HG03439 (cell line): ENCODE data around the gene ZCRB1.

Experiments used
- ATAC-seq: cut with Tn5 transposase; IDR thresholded peaks from one replicate; pipeline ENCODE4 v1.9.1; 2021; ENCODE audit warnings: mild to moderate bottlenecking, moderate library complexity; ENCODE audit not compliant: unreplicated experiment

ZCRB1 gene

DNA sequence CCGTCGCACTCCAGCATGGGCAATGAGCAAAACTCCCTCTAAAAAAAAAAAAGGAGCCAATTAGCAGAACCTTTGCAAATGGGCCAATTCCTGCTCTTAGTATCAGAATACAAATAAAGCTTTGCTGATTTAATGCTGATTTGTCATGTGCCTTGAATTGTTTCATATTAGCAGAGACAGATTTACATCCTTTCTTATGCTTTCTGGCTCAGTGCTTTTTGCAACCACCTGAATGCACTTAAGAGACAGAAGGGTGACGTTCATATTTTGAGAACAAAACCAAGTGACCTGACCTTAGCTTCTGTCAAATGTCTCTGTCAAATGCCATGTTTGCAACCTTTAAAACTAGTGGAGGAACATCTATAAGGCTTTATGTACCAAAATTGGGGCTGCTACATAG, 44.0 kb downstream of the ZCRB1 start:
- no peak for ATAC-seq

DNA sequence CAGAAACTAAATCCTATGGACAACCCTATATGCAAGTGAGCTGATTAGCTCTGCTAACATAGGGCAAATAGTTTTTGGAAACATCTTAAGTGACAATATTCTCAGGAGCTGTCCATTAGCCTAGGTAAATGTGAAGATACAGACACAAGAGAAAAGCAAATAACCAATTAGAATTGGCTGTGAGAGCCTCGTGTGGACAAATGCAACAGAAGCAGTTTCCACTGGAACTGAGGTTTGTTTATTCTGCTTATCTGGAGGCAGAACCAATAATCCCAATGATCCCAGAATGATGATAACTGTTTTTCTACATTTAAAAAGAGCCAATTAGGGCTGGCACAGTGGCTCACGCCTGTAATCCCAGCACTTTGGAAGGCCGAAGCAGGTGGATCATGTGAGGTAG, 44.6 kb downstream of the ZCRB1 start:
- no peak for ATAC-seq

DNA sequence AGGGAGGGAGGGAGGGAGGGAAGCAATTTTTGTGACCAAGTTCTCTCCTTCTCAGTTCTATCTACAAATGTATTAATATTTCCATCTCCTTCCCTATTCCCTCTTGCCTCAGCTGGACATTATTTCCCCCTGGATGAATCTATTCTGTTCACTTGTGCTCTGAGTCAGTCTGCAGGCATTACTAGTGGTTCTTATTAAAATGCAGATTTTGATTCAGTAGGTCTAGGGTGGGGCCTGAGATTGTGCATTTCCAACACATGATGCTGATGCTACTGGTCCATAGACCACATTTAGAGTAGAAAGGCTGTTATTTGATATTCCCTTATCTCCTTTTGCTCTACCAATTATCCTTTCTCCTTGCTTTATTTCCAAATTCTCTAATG, 47.8 kb downstream of the ZCRB1 start:
- no peak for ATAC-seq

DNA sequence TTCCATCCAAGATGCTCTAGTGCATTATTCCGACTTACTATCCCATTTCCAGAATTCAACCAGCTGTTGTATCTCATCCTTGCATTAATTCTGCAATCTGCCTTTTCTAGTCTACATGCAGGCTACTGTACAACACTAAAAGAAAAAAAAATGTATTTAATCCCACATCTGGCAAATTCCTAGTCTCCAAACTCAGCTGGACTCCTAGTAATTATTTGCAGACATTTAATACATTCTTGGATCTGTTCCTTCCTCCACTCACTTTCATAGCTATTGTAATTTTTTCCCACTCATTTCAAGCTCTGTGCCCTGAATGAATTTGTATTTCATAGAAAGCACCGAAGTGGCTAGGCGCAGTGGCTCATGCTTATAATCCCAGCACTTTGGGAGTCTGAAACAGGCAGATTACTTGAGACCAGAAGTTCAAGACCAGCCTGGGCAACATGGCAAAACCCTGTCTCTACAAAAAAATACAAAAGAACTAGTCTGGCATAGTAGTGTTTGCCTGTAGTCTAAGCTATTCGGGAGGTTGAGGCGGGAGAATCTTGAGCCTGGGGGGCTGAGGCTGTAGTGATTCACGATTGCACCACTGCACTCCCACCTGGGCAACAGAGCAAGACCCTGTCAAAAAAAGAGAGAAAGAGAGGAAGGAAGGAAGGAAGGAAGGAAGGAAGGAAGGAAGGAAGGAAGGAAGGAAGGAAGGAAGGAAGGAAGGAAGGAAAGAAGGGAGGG, 48.3 kb downstream of the ZCRB1 start:
- no peak for ATAC-seq

DNA sequence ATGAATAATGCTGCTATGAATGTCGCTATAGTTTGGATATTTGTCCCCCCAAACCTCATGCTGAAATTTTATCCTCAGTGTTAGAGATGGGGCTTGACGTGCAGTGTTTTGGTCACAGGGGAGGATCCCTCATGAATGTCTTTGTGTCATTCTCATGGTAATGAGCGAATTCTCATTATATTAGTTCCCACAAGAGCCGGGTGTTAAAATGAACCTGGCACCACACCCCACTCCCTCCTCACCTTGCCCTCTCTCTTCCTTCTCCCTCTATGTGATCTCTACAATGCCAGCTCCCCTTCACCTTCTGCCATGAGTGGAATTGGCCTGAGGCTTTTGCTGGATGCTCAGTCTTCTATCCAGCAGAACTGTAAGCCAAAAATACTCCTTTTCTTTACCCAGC, 50.4 kb downstream of the ZCRB1 start:
- ATAC-seq = no peak

DNA sequence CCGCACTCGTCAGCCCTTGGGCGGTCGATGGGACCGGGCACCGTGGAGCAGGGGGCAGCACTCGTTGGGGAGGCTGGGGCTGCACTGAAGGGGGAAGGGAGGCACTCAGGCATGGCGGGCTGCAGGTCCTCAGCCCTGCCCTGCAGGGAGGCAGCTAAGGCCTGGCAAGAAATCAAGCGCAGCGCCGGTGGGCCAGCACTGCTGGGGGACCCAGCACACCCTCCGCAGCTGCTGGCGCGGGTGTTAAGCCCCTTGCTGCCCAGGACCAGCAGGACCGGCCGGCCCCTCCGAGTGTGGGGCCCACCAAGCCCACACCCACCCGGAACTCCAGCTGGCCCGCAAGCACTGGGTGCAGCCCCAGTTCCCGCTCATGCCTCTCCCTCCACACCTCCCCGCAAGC, 52.2 kb downstream of the ZCRB1 start:
- no peak for ATAC-seq

DNA sequence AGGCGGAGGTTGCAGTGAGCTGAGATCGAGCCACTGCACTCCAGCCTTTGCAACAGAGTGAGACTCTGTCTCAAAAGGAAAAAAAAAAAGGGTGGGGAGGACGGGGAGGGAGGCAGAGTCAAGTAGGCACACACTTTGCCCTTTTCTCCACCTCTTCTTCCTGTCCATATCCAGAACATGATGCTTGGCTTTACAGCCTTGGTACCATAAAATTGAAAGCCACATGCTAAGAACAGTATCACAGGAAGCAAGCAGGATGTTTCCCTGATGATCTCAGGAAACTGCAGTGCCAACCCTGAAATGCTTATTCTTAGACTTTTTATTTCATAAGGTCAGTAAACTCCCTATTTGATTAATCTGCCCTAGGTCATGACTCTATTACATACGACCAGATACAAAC, 55.3 kb downstream of the ZCRB1 start:
- ATAC-seq = no peak

DNA sequence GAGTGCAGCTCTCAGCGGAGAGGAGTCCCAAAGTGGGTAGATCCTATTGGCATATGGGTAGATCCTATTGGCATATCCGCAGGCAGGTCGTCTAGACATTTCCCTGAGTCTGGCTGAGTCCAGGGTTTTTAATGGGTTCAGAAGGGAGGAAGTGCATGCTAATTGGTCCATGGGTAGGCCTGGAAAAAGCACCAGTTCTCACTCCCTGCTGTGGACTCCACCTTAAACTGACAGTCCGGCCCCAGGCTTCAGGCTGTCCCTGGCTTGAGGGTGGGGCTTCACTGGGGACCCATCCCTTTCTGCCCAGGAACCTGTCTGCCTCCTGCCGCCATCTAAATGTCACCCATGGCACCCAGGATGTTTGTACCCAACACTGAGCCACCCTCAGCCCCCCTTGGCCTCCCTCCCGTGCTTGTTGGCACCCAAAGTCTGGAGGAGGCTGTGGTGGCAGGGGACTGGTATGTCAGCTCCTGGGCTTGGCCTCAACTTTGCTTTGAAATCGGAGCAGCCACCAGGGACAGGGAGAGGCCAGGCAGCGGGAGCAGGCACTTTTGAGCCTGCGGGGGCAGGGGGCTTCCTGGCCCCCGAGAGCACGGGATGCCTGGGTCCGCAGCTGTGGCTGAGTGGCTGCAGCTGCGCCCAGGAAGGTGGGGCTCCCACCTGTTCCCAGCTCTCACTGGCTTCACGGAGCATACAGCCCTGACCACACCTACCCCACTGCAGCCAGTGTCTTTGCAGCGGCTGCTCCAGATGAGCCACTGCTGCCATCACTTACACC, 58.3 kb downstream of the ZCRB1 start:
- no peak for ATAC-seq

DNA sequence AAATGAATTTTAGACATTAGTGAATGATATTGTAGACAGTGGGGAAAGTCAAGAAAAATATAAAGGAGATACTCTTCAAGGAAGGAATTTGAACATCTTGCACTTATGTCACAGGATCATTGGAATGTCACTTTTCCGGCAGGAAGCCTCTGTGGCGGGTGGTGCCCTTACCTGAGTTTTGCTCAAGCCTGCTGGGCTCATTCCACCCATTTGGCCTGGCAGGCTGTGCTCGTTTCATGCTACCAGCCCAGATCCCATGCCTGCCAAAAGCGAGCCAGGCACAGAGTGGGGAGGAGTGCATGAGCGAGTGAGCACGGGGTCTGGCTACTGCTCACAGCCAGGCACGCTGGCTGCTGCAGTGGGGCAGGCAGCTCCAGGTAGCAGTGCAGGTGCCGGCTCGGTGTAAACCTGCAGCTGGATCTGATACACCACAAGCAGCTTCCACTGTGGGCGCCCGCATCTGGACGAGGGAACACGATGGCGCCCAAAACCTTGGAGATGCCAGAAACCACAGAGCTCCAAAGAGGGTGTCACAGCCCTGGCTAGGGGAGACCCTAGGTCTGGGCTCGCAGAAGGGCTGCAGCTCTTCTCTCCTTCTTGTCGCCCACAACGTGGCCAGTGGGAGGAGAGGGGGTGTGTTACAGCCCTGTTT, 59.2 kb downstream of the ZCRB1 start:
- ATAC-seq = no peak

DNA sequence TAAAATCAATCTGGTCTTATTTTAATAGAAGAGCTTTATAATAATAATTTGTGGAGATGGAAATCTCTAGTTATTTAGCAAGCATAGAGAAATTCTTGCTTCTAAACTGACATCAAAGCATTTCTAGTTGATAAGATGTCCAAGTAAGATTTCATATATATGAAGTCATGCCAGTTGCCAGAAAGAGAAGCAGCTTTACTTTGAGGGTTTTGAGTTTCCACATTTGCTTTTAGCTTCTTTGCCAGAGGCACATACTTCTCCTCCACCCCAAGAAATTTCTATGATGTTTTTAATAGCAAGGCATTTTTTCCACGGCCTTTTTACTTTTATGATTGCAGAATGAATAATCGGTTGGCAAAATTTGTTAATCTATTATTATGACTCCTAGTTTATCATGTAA, 63.6 kb downstream of the ZCRB1 start:
- no peak for ATAC-seq
